ENCODE measurements around the gene CXXC5.

DNA sequence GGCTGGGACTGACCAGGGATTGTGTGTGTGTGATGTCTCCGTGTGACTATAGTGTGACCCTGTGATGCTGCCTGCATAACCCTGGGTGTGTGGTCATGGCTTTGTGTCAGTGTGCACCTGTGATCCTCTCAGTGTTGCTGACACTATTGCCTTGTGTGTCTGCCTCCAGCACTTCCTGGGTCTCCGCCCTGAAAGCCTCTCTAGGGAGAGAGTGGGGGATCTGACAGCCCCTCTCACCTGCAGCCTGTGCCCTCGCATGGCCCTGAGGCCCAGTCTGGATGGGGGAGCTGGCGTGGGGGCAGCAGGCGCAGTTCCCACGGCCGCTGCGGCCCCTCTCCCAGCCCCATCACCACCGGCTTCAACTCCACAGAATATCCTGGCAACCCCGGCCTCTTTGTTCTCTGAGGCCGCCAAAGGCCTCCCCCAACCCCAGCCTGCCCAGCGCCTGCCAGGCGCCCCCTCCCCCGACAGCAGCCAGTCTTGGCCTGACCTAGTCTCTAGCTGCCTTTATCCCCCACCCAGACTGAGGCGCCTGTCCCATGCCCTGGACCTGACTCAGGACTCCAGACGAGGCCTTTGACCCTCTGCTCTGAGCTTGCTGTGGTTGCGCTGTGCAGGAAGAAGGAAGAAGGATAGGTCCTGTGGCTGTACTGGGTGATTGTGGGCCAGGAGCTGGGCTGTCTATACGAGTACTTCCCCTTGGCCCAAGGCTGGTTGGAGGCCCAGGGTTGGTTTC is 38.7 kb downstream of the CXXC5 start:
- TF ChIP-seq, protein P1, sequence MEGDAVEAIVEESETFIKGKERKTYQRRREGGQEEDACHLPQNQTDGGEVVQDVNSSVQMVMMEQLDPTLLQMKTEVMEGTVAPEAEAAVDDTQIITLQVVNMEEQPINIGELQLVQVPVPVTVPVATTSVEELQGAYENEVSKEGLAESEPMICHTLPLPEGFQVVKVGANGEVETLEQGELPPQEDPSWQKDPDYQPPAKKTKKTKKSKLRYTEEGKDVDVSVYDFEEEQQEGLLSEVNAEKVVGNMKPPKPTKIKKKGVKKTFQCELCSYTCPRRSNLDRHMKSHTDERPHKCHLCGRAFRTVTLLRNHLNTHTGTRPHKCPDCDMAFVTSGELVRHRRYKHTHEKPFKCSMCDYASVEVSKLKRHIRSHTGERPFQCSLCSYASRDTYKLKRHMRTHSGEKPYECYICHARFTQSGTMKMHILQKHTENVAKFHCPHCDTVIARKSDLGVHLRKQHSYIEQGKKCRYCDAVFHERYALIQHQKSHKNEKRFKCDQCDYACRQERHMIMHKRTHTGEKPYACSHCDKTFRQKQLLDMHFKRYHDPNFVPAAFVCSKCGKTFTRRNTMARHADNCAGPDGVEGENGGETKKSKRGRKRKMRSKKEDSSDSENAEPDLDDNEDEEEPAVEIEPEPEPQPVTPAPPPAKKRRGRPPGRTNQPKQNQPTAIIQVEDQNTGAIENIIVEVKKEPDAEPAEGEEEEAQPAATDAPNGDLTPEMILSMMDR (conservative IDR thresholded peaks at IDR 0.05; ENCODE audit: low read length) = no peak
- TF ChIP-seq EZH2phosphoT487 (IDR thresholded peaks at IDR 0.05; ENCODE audit: borderline replicate concordance, low read depth, low read length) = no peak
